ENCODE measurements around the gene CTNNBL1. TPM values are rescaled to one million over a fixed set of nuclear protein-coding genes. Genes with fewer than 3 reads are reported as not detected.

The CTNNBL1 gene
- total RNA-seq, 1 donor from 2014 or later: 93.5 TPM

DNA sequence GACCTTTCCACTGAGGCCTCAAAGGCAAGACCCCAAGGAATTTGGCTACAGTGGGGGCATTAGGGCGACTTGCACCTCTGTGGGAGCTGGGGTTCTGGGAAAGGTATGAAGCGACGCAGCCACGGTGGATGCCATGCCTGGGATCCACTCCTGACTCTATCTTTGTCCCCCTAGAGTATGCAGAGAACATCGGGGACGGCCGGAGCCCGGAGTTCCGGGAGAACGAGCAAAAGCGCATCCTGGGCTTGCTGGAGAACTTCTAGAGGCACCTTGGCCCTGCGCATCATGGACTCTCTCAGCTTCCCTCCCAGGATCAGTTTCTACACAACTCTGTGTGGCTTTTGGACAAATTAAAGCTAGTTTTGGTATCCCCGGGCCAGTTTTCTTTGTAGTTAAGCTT lies 177.9 kb downstream of the CTNNBL1 start:
- no peaks in the 10 kb centered on the region for H3K27me3 Mint-ChIP-seq (ENCODE audit: insufficient read depth)
- intact Hi-C loops (cut with micrococcal nuclease): no loop called here
- H3K9me3 Mint-ChIP-seq: no peaks in the 10 kb centered on the region
- no peak for DNase-seq (ENCODE audit: low spot score)
- H3K27ac Mint-ChIP-seq: no peak overlapping the region
- H3K36me3 Mint-ChIP-seq (ENCODE audit: low read depth): no peaks in the 10 kb centered on the region
- H3K4me1 Mint-ChIP-seq (ENCODE audit: low read depth): no peaks in the 10 kb centered on the region
- no peak overlapping the region for H3K4me3 Mint-ChIP-seq

DNA sequence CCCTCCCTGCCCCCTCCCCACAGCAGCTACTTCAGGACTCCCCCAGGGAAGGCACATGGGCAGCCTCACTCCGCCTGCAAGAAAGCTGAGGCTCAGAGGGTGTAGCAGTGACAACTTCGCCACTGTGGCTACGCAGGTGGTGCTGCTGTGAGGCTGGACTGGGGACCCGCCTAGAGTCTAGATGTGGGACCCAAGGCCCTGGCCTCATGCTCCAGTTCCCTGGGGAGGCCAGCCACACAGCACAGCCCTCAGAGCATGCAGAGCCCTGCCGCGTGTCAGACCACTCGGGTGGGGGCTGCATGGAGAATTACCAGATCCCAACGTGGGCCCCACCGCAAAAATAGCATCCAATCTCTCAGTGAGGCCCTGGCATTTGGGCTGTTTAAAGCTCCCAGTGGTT lies 178.3 kb downstream of the CTNNBL1 start:
- no peak overlapping the region for H3K4me3 Mint-ChIP-seq
- intact Hi-C loops (cut with micrococcal nuclease): no loop called here
- H3K4me1 Mint-ChIP-seq (ENCODE audit: low read depth): no peaks in the 10 kb centered on the region
- no peak overlapping the region for H3K27ac Mint-ChIP-seq
- H3K36me3 Mint-ChIP-seq (ENCODE audit: low read depth): no peaks in the 10 kb centered on the region
- no peaks in the 10 kb centered on the region for H3K9me3 Mint-ChIP-seq
- no peak for DNase-seq (ENCODE audit: low spot score)
- H3K27me3 Mint-ChIP-seq (ENCODE audit: insufficient read depth): no peaks in the 10 kb centered on the region

DNA sequence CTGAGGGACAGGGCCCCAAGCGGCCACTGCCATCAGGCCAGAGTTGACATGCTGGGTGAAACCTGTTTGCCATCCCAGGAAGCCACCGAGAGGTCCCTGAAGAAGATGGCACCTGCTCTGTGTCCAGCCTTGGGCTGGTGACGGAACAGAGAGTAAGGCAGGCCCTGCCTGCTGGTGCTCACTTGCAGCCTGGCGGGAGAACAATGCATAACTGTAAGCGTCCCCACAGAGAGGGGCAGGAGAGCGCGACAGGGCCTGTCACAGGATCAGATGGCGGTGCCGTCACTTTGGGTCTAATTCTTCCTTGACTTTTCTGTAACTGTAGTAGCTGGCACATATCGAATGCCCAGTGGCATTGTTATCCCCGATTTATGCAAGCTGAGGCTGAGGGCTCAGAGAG lies 180.1 kb downstream of the CTNNBL1 start:
- DNase-seq (ENCODE audit: low spot score): no peak
- Mint-ChIP-seq H3K9me3 (no peaks in the 10 kb centered on the region), H3K4me1 (ENCODE audit: low read depth) (no peaks in the 10 kb centered on the region), H3K36me3 (ENCODE audit: low read depth) (no peaks in the 10 kb centered on the region), H3K4me3 (no peak overlapping the region), H3K27me3 (ENCODE audit: insufficient read depth) (no peaks in the 10 kb centered on the region), H3K27ac (no peak overlapping the region)
- intact Hi-C loops (cut with micrococcal nuclease): no loop called here

DNA sequence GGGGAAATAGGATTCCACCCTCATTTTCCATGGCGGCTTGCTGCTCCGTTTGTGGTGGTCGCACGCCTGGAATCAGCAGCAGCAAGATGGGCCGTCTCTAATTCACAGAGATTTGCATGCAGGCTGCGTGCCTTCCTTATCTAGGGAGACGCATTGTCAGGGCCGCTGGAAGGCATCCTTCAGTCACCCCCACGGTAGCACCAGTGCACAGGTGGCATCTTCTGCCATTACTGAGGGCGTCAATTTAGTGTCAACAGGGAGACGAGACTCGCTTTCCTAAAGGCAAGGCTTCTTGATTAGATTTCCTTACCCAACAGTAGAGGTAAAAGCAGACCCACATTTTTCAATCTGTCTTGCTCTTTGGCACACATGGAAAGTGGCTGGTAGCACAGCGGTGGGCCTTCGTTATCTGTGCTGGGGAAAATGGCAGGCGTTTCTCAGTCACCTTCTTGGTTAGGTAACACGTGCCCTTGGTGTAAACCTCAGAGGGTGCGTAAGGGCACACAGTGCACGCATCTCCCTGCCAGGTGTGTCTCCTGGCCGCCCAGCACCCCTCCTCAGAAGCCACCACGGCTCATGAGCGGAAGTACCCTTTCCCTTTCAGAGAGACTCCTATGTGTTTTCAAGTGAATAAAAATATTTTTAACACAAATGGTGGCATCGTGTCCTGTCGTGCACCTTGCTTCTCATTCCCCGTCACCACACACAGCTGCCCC lies 181.8 kb downstream of the CTNNBL1 start:
- no peak overlapping the region for H3K4me3 Mint-ChIP-seq
- intact Hi-C loops (cut with micrococcal nuclease): no loop called here

DNA sequence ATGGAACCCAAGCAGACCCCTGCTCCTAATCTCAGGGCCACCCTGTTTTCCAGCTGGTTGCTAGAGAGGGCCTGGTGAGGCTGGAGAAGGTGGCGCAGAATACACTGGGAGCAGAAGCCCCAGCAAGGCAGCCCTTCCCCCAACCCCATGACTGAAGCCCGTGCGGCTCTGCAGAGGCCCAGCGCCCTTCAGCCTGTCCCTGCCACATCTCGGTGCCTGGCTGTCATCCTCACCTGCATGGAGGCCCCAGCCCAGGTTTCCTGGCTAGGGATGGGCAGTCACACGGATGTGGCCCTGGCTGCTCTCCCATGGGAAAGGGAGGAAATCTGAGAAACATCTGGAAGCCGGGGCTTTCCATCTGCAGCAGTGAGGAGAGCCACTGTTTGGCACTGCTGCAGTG lies 183.0 kb downstream of the CTNNBL1 start:
- no peaks in the 10 kb centered on the region for H3K4me1 Mint-ChIP-seq (ENCODE audit: low read depth)
- no peak for DNase-seq (ENCODE audit: low spot score)
- H3K4me3 Mint-ChIP-seq: no peak overlapping the region
- no peak overlapping the region for H3K27ac Mint-ChIP-seq
- H3K36me3 Mint-ChIP-seq (ENCODE audit: low read depth): no peaks in the 10 kb centered on the region
- no peaks in the 10 kb centered on the region for H3K9me3 Mint-ChIP-seq
- peaks cover 2% of the 10 kb centered on the region for H3K27me3 Mint-ChIP-seq (ENCODE audit: insufficient read depth)
- intact Hi-C loops (cut with micrococcal nuclease): no loop called here

More for the DNA sequence above, 181.8 kb downstream of the CTNNBL1 start:
- no peaks in the 10 kb centered on the region for H3K9me3 Mint-ChIP-seq
- H3K27me3 Mint-ChIP-seq (ENCODE audit: insufficient read depth): no peaks in the 10 kb centered on the region
- DNase-seq (ENCODE audit: low spot score): no peak
- no peaks in the 10 kb centered on the region for H3K4me1 Mint-ChIP-seq (ENCODE audit: low read depth)
- no peaks in the 10 kb centered on the region for H3K36me3 Mint-ChIP-seq (ENCODE audit: low read depth)
- no peak overlapping the region for H3K27ac Mint-ChIP-seq

DNA sequence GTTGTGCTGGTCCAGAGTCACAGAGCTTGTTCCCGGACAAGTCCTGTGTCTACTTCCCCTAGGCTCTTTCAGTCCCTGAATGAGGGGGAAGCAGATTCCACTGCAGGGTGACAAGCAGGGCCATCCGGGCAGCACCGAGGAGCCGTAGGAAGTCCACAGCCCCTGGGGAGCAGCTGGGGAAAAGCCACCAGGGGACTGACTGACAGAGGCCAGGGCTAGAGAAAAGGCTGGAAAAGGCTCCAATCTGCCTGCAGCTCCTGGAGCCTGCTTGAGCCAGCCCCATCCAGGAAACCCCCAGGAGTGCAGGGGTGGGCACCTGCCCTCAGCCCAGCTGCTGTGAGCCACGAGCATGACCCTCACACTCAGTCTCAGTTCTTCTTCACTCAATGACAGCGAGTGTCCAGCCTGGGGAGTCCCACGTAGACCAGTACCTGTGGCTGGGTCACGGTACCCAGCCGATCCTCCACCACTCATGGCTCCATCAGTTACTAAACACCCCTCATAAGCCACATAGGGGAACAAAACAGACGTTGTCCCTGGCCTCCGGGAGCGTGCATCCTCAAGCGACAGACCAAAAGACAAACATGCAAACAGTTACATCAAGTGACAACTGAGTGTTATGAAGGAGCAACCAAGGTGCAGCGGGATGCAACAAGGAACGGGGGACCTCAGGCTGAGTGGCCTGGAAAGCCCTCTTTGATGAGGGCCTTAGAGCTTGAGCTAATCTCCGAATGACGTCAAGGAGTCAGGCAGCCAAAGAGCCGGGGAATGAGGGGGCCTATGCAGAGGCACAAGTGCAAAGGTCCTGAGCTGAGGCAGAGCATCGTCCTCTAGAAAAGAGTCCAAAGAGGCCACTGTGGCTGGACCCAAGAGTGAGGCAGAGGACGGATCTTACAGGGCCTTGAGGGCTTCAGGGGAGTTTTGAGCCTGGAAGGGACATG lies 184.3 kb downstream of the CTNNBL1 start:
- intact Hi-C loops (cut with micrococcal nuclease): no loop called here
- no peak for DNase-seq (ENCODE audit: low spot score)
- peaks cover 2% of the 10 kb centered on the region for H3K27me3 Mint-ChIP-seq (ENCODE audit: insufficient read depth)
- H3K9me3 Mint-ChIP-seq: no peaks in the 10 kb centered on the region
- H3K4me1 Mint-ChIP-seq (ENCODE audit: low read depth): no peaks in the 10 kb centered on the region
- no peak overlapping the region for H3K4me3 Mint-ChIP-seq
- H3K36me3 Mint-ChIP-seq (ENCODE audit: low read depth): no peaks in the 10 kb centered on the region
- H3K27ac Mint-ChIP-seq: no peak overlapping the region

DNA sequence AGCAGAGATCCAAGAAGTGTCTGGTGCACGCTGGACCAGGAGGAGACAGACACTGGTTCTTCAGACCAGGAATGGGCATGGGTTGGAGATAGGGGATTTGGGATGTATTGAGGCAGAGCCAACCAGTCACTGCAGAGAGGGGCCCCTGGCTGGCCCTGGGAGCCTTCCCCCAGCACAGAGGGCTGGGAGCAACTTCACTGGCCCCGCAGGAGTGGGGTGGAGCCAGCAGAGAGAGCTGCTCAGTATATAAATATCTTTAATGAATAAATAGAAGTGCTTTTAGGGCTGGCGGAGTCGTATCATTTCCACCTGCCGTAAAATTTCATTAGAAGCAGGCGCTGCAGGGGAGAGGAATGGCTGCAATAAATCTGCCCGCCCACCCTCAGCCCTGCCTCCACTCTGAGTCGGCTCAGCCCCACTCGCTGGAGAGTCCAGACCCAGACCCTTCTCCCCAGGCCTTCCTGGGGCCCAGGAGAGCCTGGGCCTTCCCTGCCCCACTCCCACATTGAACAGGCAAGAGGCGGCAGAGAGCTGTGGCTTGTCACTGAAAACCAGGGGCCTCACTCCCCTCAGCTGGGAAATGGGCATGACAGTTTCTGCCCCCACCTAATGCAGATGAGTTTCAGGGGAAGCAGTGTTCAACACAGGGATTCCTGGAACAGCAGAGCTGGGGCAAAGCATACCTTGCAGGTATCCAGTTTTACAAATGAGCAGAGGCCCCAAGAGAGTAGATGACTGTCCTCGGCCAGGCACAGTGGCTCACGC lies 185.2 kb downstream of the CTNNBL1 start:
- peaks cover 2% of the 10 kb centered on the region for H3K27me3 Mint-ChIP-seq (ENCODE audit: insufficient read depth)
- DNase-seq (ENCODE audit: low spot score): no peak
- no peaks in the 10 kb centered on the region for H3K36me3 Mint-ChIP-seq (ENCODE audit: low read depth)
- H3K27ac Mint-ChIP-seq: no peak overlapping the region
- intact Hi-C loops (cut with micrococcal nuclease): no loop called here
- H3K4me1 Mint-ChIP-seq (ENCODE audit: low read depth): no peaks in the 10 kb centered on the region
- H3K4me3 Mint-ChIP-seq: no peak overlapping the region
- H3K9me3 Mint-ChIP-seq: no peaks in the 10 kb centered on the region

DNA sequence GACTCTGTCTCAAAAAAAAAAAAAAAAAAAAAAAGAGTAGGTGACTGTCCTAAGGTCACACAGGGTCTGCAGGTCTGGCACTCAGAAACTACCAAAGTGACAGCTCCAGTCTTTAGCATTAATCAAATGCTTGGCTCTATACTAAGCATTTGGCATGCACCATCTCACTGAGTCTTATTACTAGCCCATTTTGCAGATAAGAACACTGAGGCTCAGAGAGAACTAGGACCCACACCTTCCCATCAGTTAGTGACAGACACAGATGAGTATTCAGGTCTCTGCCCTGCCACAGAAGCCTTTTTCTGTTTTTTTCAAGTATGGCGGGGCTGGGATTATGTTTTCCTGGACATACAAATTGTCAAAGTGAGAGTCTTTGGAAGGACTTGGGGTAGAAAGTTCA lies 186.0 kb downstream of the CTNNBL1 start:
- Mint-ChIP-seq H3K4me1 (ENCODE audit: low read depth) (no peaks in the 10 kb centered on the region), H3K4me3 (no peak overlapping the region), H3K27ac (no peak overlapping the region), H3K27me3 (ENCODE audit: insufficient read depth) (peaks cover 2% of the 10 kb centered on the region), H3K36me3 (ENCODE audit: low read depth) (no peaks in the 10 kb centered on the region), H3K9me3 (no peaks in the 10 kb centered on the region)
- DNase-seq (ENCODE audit: low spot score): no peak
- intact Hi-C loops (cut with micrococcal nuclease): no loop called here

DNA sequence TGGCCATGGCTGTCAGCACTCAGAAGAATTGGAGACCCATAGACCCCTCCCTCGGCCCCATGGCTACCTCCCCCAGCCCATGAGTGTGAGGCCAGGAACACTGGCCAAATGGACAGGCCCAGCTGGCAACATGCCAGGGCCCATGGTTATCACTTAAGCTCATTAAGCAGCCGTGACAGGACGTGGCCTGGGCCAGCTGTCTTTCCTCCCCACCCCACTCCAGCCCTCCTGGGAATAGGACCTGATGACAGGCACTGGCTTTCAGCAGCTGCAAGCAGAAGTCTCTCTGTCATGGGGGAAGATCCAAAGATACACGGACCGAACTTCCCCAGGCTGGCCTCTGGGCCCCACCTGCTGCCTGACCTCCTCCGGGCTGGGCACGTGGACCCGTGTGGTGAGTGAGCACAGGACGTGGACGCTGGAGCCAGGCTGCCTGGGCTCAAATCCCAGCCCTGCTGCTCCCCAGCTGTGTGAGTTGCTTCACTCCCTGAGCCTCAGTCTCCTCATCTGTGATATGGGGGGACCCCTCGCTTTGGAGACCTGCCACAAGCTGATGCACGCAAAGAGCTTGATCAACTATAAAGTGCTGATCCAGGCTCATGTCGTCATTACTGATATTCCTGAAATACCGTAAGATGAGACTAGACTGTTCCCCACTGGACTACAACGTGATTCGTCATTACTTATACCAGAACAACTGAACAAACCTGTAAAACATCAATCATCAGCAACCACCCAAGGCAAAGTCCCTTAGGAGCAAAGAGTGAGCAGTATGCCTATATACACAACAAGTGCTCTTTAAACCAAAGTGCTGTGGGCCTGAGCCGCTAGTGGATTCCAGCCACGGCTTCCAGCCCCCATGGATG lies 187.1 kb downstream of the CTNNBL1 start:
- no peak overlapping the region for H3K4me3 Mint-ChIP-seq
- peaks cover 2% of the 10 kb centered on the region for H3K27me3 Mint-ChIP-seq (ENCODE audit: insufficient read depth)
- no peak for DNase-seq (ENCODE audit: low spot score)
- H3K27ac Mint-ChIP-seq: no peak overlapping the region
- intact Hi-C loops (cut with micrococcal nuclease): no loop called here
- H3K4me1 Mint-ChIP-seq (ENCODE audit: low read depth): no peaks in the 10 kb centered on the region
- no peaks in the 10 kb centered on the region for H3K9me3 Mint-ChIP-seq
- no peaks in the 10 kb centered on the region for H3K36me3 Mint-ChIP-seq (ENCODE audit: low read depth)

DNA sequence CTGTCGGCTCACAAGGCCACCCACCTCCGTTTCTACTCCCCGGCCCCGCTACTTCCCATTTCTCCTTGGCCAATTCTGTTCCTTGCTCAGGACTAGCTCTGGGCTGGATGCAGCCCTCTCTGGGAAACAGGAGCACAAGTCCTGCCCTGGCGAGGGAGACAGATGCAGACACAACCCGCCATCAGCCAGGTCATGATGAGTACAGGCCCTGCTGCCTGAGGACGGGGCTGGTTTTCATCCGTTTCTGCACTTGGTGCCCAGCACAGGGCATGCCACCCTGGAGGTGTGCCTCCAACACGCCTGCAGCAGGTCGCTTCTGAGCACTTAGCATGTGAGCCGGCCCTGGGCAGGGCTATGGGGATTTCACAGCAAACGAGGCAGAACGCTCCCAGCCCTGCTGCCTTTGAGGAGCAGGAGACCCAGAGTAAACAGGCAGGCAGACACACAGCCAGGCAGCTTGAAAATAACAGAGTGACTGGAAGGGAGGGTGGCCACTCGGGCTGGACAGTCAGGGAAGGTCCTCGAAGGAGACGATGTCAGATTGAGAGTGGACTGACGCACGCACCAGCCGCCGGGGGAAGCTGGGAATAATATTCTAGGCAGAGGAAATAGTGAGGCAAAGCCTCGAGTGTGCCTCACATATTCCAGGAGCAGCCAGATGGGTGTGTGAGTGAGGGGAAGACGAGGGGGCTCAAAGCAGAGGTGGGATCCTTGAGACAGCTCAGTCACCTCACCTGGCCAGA lies 187.9 kb downstream of the CTNNBL1 start:
- intact Hi-C loops (cut with micrococcal nuclease): no loop called here
- no peak overlapping the region for H3K27ac Mint-ChIP-seq
- DNase-seq (ENCODE audit: low spot score): no peak
- H3K4me1 Mint-ChIP-seq (ENCODE audit: low read depth): no peaks in the 10 kb centered on the region
- no peak overlapping the region for H3K4me3 Mint-ChIP-seq
- H3K36me3 Mint-ChIP-seq (ENCODE audit: low read depth): no peaks in the 10 kb centered on the region
- peaks cover 2% of the 10 kb centered on the region for H3K27me3 Mint-ChIP-seq (ENCODE audit: insufficient read depth)
- no peaks in the 10 kb centered on the region for H3K9me3 Mint-ChIP-seq

DNA sequence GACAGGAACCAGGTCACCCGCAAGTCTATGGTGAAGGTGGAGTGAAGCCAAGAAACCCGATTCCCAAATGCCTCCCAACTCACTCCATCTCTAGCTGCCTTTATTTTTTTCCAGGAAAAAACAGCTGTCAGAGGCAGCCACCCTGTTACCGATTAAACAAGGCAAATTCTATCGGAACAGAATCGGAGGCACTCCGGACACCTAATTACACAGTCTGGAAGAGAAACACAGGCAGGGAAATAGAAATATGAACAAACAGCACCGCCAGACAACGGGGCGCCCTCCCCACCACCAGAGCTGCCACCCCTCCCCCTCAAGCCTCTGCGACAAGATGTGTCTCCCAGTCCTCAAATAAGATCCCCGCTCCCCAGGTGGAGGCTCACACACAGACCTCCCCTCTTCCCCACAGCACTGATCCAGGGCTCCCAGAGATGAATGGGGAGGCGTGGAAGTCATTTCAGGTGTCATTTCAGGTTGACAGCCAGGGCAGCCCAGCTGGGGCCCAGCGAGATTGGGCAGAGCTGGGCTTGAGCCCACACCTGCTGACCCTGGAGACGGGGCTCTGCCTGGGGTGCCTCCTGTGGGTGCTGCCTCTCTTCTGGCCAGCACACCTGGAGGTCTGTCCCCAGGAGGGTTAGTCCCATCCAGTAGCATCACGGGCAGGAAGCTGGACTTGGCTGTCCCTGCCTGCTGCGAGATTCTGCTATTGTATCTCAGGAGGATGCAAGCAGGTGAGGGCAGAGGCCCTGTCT lies 189.3 kb downstream of the CTNNBL1 start:
- Mint-ChIP-seq H3K36me3 (ENCODE audit: low read depth) (no peaks in the 10 kb centered on the region), H3K27me3 (ENCODE audit: insufficient read depth) (peaks cover 3% of the 10 kb centered on the region), H3K27ac (no peak overlapping the region), H3K4me3 (no peak overlapping the region), H3K4me1 (ENCODE audit: low read depth) (no peaks in the 10 kb centered on the region), H3K9me3 (no peaks in the 10 kb centered on the region)
- no peak for DNase-seq (ENCODE audit: low spot score)
- intact Hi-C loops (cut with micrococcal nuclease): no loop called here
